Limb (tissue), 2 donors: ENCODE measurements around the gene ARHGEF4.
"Not testable (repeated sequence)": the region's sequence is repeated elsewhere in the genome, so short reads cannot be mapped to it uniquely, and the experiment has no call there.

Experiments
- DNase-seq, 2 donors: peaks; one replicate each; pipeline ENCODE4 v3.0.0-alpha.2; 2016; ENCODE audit errors: extremely low spot score in 2 of 2

The ARHGEF4 gene

DNA sequence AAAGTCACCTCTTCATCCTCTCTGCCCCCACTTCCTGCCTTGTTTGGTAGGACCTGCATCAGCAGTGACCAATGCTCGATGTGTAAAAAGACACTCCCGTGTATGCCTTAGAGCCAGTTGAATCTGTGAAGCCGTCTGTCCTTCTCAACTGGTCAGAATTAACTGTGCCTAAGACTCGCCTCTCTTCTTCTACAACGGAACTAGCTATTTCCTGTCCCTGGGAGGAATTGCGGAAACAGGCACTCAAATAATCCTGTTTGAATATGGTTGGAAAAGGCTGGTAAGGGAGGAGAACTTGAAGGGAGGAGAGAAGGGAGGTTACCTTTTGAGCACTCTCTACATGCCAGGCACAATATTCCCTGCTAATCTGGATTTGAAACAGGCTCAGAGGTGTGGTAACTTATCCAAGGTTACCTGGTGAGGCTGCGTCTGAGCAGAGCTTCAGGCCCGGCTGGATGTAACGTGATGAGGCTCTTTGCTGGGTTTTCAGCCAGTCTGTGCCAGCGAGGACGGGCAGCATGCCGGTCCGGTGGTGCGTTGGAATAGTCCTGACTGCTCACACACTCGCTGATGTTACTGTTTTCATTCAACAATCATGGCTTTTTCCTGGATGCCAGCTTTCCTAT is 129.5 kb downstream of the ARHGEF4 start:
- no peak for DNase-seq

DNA sequence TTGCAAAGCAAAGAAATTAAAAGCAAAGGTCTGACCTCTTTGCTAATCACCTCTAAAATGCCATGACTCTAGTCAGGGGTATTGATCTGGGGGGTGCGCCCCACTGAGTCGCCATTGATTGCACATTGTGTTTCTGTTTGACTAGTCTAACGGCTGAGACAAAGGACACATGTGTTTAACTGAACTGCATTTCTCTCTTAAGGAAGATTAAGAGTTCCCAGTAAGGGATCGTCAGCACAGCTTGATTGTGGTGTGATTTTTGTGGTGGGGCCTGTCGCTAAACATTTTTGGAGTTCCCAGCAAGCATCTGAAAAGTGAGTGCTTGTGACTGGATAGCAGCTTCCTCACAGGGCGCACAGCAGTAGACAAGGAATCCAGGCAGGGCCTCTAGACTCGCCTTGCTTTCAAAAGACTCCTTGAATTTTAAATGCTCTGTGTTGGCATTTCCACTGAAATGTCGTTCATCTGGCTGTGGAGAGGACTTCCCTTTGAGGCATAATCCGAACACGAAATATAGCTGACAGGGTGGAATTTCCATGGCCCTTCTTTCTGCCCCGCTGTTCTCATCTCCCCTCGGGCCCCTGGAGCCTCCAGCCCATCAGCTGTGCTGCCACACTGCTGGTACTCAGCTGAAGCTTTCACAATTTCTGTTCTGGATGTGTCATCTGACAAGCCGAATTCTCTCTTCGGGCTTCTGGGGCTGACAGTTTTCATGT is 130.2 kb downstream of the ARHGEF4 start:
- DNase-seq: no peak

- DNase-seq: no peak
Measured at GRCh38 chr2:130972410-130972809, 135.7 kb downstream of the ARHGEF4 start.

GRCh38 chr2:130975729-130976128 is 139.0 kb downstream of the ARHGEF4 start:
- DNase-seq: no peak

DNA sequence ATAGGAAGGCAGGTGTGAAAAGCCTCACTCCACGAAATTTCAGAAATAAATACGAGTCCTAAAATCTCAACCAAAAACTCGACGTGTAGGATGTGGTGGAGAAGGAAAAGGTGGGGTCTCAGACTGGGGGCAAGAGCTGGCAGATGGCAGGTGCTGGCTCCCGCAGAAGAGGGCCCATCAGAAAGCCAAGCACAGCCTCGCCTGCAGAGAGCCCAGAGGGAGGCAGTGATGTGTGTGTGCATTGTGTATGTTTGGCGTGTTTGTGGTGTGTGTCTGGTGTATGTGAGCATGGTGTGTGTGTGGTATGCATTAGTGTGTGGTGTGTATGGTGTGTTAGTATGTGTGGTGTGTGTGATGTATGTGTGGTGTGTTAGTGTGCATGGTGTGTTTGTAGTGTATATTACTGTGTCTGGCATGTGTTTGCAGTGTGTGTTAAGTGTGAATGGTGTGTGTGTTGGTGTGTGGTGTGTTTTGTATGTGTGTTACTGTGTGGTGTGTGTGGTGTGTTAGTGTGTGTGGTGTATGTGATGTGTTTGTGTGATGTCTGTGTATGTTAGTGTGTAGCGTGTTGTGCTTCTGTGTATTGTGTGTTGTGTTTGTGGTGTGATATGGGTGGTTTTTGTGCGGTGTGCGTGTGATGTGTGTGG is 140.0 kb downstream of the ARHGEF4 start:
- DNase-seq: no peak

GRCh38 chr2:130977461-130978050 is 140.8 kb downstream of the ARHGEF4 start:
- no peak for DNase-seq

DNA sequence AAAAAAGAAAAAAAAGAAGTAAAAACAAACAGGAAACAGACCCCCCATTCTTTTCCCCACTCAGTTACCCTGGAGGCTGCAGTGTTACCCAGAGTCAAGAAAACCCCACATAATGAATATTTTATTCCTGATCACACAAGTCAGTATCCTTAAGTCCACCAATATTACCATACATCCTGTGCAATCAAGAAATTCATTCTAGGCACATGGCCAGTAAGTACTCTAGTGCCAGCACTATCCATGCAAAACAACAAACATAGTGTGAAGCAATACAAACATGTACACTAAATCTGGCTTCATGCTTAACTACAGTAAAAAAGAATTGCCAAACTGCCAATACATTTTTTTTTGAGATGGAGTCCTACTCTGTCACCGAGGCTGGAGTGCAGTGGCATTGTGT is 145.0 kb downstream of the ARHGEF4 start:
- no peak for DNase-seq

DNA sequence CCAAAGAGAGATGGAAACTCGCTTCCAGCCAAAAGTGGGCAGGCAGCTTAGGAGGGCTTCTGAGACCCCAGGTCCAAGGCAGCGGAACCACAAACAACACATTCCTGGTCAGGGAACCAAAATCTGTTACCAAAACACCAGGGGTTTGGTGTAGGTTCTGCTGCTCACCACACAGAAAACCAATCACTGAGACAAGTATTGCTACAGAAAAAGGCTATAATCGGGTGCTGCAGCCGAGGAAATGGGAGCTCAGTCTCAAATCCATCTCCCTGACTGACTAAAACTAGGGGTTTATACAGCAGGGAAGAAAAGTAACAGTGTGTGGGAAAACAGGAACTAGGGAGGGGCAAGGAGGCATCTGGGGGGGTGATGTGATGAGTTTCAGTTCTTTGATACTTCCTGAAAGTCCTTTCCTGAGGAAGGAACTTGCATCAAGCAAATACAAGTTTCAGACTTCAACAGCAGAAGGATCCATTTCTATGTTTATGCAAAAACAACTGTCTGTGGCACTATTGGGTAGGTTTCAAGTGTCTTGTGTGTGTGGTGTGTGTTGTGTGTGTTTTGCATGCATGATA is 148.6 kb downstream of the ARHGEF4 start:
- no peak for DNase-seq

DNA sequence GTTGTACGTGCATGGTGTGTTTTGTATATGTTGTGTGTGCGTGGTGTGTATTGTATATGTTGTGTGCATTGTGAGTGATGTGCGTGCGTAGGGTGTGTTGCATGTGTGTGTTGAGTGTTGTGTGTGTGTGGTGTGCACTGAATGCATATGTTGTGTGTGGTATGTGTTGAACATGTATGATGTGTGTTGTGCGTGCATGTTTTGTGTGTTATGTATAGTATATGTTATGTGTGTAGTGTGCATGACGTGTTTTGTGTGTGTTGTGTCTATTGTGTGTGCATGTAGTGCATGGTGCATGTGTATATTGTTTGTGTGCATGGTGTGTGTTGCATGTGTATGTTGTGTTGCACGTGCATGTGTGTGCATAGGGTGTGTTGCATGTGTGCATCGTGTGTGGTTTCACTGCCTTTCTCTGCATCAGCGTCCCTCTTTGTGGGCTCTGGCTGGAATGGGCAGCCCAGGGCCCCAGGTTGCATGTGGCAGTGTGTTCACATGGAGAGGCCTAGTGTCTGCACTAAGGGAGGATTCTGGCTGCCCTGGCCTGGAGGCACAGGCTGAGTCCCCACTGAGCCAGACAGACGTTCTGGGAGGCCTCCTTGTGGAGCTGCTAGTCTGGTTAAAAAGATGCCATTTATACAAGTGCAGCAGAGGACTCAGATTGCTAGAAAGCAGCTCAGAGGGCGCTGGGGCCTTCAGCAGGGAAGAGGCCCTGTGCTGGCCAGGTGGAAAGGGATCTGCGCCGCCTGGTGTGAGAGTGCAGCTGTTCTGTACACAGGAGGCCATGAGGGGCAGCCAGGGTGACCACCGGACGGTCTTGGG is 149.3 kb downstream of the ARHGEF4 start:
- DNase-seq: no peak

GRCh38 chr2:130986890-130987493 is 150.3 kb downstream of the ARHGEF4 start:
- DNase-seq: no peak

DNA sequence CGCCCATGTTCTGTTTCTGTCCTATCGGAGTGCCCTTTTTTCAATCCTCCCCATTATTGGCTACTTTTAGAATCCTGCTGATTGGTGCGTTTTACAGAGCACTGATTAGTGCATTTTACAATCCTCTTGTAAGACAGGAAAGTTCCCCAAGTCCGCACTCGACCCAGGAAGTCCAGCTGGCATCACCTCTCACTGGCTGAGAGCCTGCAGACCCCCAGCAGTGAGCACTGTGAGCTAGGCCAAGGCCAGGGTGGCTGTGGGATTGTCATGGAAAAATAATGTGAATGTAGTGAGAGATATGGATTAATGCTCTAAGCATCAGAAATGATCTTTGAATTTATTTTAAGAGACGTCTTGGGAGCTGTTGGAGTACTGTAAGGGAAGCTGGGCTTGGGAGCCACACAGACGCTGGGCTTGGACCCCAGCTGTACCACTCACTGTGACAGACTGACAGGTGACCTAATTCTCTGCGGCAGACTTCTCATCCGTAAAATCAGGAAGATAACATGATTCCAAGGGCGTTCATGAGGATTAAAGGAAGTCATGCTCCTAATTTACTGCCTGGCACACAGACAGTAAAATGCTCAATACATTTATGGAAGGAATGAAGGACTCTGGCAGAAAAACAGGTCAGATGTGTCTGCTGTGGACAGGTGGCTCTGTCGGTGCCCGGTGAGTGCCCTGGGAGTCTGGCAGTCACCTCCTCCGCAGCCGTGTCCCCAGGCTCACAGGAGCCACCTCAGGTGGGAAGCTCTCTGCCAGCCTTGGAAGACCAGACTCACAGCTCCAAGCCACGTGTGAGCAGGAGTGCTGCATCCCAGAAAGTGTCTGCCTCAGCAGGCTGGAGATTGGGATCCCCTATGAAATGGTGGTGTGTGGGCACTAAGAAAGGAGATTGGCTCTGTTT is 151.1 kb downstream of the ARHGEF4 start:
- no peak for DNase-seq

DNA sequence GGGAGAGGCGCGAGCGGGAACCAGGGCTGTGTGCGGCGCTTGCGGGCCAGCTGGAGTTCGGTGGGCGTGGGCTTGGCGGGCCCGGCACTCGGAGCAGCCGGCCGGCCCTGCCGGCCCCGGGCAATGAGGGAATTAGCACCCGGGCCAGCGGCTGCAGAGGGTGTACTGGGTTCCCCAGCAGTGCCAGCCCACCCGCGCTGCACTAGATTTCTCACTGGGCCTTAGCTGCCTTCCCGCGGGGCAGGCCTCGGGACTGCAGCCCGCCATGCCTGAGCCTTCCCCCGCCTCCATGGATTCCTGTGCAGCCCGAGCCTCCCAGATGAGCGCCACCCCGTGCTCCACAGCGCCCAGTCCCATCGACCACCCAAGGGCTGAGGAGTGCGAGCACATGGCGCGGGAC is 154.7 kb downstream of the ARHGEF4 start:
- DNase-seq: not testable (repeated sequence)

DNA sequence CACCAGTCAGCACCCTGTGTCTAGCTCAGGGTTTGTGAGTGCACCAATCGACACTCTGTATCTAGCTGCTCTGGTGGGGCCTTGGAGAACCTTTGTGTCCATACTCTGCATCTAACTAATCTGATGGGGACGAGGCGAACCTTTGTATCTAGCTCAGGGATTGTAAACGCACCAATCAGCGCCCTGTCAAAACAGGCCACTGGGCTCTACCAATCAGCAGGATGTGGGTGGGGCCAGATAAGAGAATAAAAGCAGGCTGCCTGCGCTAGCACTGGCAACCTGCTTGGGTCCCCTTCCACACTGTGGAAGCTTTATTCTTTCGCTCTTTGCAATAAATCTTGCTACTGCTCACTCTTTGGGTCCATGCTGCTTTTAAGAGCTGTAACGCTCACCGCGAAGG is 155.3 kb downstream of the ARHGEF4 start:
- not testable (repeated sequence) for DNase-seq

DNA sequence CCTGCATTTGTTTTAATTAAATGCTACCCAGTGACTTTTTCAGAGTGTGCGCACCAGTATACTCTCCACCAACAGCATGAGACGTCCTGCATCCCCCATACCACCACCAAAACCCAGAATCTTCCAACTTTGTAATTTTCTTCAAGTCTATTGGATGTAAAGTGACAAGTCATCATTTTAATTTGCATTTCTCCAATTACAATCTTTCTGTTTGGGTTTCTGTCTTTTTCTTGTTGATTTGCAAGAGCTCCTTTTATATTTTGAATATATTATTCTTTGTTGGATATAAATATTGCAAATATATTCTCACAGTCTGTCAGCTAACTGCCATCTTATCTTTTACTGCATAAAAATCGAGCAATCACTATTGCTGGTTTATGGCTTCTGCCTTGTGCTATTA is 160.0 kb downstream of the ARHGEF4 start:
- DNase-seq: no peak

DNA sequence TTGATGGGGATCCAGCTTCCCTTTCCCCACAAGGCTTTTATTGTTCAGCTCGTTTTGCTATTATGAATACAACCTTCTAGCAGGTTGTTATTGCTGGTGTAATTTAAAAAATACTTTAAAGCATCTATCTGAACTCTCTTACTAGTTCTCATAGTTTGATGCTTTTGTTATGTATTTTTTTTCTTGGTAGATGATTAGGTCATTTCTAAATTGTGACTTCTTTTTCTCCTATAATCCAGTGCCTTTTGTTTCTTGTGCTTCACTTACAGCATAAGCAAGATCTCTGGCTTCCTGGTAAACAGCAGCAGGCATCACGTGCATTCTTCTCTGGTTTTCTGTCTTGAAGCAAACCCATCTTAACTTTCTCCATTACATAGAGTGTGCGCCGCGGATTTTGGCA is 160.5 kb downstream of the ARHGEF4 start:
- no peak for DNase-seq

DNA sequence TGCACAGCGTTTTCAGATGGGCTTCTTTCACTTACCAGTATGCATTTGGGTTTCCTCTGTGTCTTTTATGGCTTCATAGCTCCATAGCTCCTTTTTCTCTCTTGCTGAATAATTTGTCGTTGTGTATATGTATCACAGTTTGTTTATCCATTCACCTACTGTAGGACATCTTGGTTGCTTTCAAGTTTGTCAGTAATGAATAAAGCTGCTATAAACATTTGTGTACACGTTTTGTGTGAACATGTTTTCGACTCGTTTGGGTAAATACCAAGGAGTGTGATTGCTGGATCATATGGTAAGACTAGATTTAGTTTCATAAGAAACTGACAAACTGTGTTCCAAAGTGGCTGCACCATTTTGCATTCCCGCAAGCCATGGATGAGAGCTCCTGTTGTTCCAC is 161.8 kb downstream of the ARHGEF4 start:
- no peak for DNase-seq

- no peak for DNase-seq
Measured at GRCh38 chr2:131004446-131005209, 167.9 kb downstream of the ARHGEF4 start.

DNA sequence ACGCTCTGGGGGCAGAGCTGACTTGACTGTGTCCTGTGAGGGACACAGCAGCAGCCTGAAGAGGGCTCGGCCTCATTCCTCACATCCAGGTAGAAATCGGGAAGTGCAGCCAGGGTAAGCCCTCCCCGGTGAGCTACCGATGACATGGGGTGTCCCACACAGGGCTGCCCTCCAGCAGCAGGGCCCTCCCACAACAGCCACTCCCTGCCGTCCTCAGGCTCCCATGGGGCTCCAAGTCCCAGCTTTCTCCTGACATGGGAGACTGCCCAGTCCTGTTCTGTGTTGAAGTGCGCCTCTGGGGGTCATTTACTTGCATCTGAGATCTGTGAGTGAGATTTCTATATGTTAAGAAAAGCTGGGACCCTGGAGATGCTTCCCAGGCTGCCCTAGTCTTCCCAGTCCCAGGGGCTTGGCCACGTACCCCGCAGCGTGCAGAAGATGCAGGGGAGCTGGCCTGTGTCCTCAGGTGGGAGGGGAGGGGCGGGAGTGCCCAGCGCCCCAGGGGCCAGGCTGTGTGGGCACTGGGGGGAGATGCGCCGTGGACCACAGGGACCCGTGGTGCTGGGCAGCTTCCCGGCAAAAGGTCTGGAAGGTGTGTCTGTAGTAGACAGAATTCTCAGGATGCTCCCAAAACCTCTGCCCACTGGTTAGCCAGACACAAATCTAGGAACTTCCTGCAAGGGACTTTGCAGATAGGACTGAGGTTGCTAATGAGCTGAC is 168.7 kb downstream of the ARHGEF4 start:
- no peak for DNase-seq
